Adrenal gland (tissue), 12 donors: ENCODE results near the gene DEK. TPM values are rescaled to one million over a fixed set of nuclear protein-coding genes. Genes with fewer than 3 reads are reported as not detected.
A peak's percentile ranks its signal among the peaks of the same experiment; 100 is the strongest.

Experiments used
- DNase-seq, 7 donors: peaks; one replicate each; pipeline ENCODE4 v3.0.0-alpha.2; 2019 to 2020
- H3K27ac ChIP-seq, 5 donors: fragments of 200-600 bp; sonication (generic) in 4 of 5; 1 replicate in 3 of 5; 2 replicates in 2 of 5; pipeline versions ENCODE4 v1.5.1 to v1.8.0; 2016 to 2020; ENCODE audit warnings: mild to moderate bottlenecking in 1 of 5
- H3K27me3 ChIP-seq: fragments of 200-600 bp; 2 replicates; pipeline ENCODE4 v1.8.0; 2021
- H3K36me3 ChIP-seq, 2 donors: fragments of 200-600 bp; replicated peaks in 1 of 2; 1 replicate in 1 of 2; 2 replicates in 1 of 2; pipeline versions ENCODE4 v1.5.1 to v1.8.0; 2018 to 2022
- H3K4me1 ChIP-seq, 2 donors: fragments of 200-600 bp; replicated peaks in 1 of 2; 1 replicate in 1 of 2; 2 replicates in 1 of 2; pipeline versions ENCODE4 v1.5.1 to v1.8.0; 2018 to 2021
- H3K4me3 ChIP-seq, 4 donors: fragments of 200-600 bp; sonication (generic) in 3 of 4; one replicate each; pipeline ENCODE4 v1.5.1; 2016 to 2018
- H3K9me3 ChIP-seq, 3 donors: fragments of 200-600 bp; sonication (generic) in 1 of 3; replicated peaks in 1 of 3; 1 replicate in 2 of 3; 2 replicates in 1 of 3; pipeline versions ENCODE4 v1.5.1 to v1.8.0; 2016 to 2021
- POLR2A ChIP-seq, 2 donors: fragments of 450-650 bp; IDR thresholded peaks; one replicate each; pipeline ENCODE4 v1.6.1; 2017; ENCODE audit warnings: antibody characterized with exemption in 2 of 2, mild to moderate bottlenecking in 2 of 2, moderate library complexity in 1 of 2
- WGBS, 4 donors: extraction: QIAGEN DNeasy Blood & Tissue Kit in 2 of 4; methylation state at CpG; one replicate each; pipeline versions ENCODE4 v1.1.5 to v1.1.7; 2013 to 2017; 5-methylcytosine and 5-hydroxymethylcytosine counted together
- intact Hi-C, 2 donors: fragments of 100-400 bp; cut with DNase I; formaldehyde crosslinking; loops; one replicate each; pipeline versions ENCODE4 v1.14.1 to v1.15.0; 2022 to 2023
- polyA plus RNA-seq, 3 donors: library from polyadenylated mRNA; stranded (reverse); fragments of 200-250 nt in 2 of 3; fragments of 350-450 nt in 1 of 3; fragmentation: Illumina TruSeq in 1 of 3; extraction: RNeasy Lipid Tissue Mini Kit (QIAGEN cat#74804) in 1 of 3; gene quantifications; one replicate each; pipeline ENCODE4 v1.2.3, GENCODE V29; 2013 to 2014
- total RNA-seq, 9 donors: library from RNA; depleted of rRNA in 4 of 9; stranded (reverse); fragments of >200 nt in 4 of 9; fragments of 120-200 nt in 1 of 9; fragmentation: NEBNext Ultra II Directional in 1 of 9; extraction: Animal tissue kit (Norgen Biotek cat#: 25700) in 1 of 9; gene quantifications; one replicate each; pipeline versions ENCODE4 v1.1.0 to v1.2.4, GENCODE V29; 2013 to 2023
- TF ChIP-seq, protein P1 (sequence below), 6 experiments: fragments of 450-650 bp in 4 of 6; fragments of 200-600 bp in 2 of 6; sonication (generic) in 1 of 6; IDR thresholded peaks; 1 replicate in 5 of 6; 2 replicates in 1 of 6; pipeline versions ENCODE4 v1.5.1 to v1.8.0; 2016 to 2021; ENCODE audit warnings: antibody characterized with exemption in 6 of 6, mild to moderate bottlenecking in 2 of 6, moderate library complexity in 1 of 6
- donor health status: healthy with polysubstance abuse.
- donor health status: Bipolar disorder and iron deficiency.
- donor health status: DM: yes; HTN: yes; CAD: no.
- donor health status: DM: no; HTN: no; CAD: no.
- donor health status: DM: no; HTN: no; CAD: no.
- donor health status: DM: yes; HTN: yes; CAD: no.

Gene DEK
- total and polyA plus RNA-seq, 12 donors, result 15.7 to 103 (median 61.3) TPM

DNA sequence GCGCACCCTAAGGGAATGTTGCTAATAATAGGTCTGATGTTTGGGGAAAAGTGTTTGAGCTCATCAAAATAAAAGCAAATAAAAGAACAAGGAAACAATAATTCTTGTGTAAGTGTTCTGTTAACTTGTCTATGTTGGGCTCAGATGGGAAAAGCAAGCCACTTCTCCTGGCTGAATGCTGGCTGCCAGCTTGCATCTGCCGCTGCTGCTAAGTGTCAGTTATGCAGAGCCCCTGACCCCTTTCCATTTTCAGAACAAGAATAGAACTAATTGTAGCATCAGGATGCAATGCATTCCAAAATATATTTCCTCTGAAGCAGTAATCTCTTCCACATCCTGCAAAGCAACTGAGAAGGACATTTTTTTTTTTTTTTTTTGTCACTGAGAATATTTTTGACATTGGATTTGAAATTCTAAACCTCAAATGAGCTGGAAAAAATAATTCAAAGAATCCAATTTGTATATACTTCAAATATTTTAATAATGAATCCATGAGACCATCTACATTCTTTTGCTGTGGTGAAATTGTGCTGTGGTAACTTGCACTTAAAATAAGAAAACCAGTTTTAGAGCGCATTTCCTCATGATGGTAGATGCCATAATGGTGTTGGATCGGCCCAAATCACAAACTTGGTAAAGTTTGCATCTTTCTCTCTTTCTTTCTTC lies 43.9 kb upstream of the DEK start:
- Histone ChIP-seq H3K4me3 (no peak overlapping the region), H3K27me3 (no peaks in the 10 kb centered on the region), H3K9me3 (no peaks in the 10 kb centered on the region), H3K27ac (no peak overlapping the region), H3K4me1 (no peaks in the 10 kb centered on the region), H3K36me3 (no peaks in the 10 kb centered on the region)
- TF ChIP-seq POLR2A (IDR thresholded peaks at IDR 0.05), result no peak
- TF ChIP-seq, protein P1, sequence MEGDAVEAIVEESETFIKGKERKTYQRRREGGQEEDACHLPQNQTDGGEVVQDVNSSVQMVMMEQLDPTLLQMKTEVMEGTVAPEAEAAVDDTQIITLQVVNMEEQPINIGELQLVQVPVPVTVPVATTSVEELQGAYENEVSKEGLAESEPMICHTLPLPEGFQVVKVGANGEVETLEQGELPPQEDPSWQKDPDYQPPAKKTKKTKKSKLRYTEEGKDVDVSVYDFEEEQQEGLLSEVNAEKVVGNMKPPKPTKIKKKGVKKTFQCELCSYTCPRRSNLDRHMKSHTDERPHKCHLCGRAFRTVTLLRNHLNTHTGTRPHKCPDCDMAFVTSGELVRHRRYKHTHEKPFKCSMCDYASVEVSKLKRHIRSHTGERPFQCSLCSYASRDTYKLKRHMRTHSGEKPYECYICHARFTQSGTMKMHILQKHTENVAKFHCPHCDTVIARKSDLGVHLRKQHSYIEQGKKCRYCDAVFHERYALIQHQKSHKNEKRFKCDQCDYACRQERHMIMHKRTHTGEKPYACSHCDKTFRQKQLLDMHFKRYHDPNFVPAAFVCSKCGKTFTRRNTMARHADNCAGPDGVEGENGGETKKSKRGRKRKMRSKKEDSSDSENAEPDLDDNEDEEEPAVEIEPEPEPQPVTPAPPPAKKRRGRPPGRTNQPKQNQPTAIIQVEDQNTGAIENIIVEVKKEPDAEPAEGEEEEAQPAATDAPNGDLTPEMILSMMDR (IDR thresholded peaks at IDR 0.05), result no peak
- 72 to 86% (median 76%) methylated on average over 4 of the region's 4 CpGs for WGBS, 4 donors
- no peak for DNase-seq
- intact Hi-C loops, result no loop called here

DNA sequence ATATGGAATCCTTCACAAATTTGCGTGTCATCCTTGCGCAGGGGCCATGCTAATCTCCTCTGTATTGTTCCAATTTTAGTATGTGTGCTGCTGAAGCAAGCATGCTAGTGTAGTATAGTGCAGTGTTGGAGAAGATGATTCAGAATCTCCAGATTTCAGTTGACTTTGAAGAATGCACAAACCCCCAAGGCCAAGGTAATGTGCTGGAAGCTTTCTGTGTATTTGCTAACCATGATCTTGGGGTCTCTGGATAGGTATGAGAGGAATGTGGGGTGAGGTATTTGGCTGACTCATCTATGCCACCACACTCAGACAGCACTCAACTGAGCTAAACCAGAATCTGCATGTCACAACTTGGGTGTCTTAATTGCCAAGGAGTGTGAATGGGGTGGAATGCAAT lies 42.6 kb upstream of the DEK start:
- no peaks in the 10 kb centered on the region for H3K27me3 ChIP-seq
- H3K27ac ChIP-seq, result no peak overlapping the region
- no peak for DNase-seq
- H3K4me1 ChIP-seq, result no peaks in the 10 kb centered on the region
- no peaks in the 10 kb centered on the region for H3K9me3 ChIP-seq
- 59 to 93% (median 87%) methylated on average over 2 of the region's 2 CpGs for WGBS, 4 donors
- no peaks in the 10 kb centered on the region for H3K36me3 ChIP-seq
- intact Hi-C loops, result no loop called here
- no peak for TF ChIP-seq POLR2A (IDR thresholded peaks at IDR 0.05)
- TF ChIP-seq, protein P1 (IDR thresholded peaks at IDR 0.05), result no peak
- H3K4me3 ChIP-seq, result no peak overlapping the region

DNA sequence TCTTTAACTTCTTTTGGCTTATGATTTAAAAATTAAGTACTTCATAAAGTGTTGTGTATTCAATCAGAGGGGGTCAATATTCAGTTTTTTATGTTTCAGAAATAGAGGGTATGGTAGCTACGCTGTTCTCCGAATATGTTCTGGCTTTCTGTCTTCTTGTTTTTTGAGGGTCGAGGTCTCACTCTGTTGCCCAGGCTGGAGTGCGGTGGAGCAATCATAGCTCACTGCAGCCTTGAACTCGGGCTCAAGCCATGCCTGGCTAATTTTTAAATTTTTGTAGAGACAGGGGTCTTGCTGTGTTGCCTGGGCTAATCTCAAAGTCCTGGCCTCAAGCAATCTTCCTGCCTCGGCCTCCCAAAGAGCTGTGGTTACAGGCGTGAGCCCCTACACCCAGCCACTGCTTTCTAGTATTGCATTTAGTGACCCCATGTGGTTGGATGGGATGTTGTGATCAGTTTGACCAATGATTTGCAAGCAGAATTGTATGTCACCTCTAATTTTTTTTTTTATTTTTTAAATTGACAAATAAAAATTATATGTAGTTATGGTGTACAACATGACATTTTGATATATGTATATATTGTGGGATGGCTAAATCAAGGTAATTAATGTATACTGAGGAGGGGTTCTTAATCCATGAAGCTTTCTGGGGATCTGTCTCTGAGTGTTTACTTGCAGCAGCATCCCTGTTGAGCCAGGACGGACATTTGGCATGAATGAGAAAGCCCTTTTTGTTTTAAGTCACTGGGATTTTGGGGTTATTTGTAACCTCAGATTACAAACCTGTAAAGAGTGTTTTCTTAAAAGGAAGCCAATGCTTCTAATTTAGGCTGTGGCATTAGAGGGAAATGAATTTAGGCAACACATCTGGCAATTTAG lies 38.5 kb upstream of the DEK start:
- Histone ChIP-seq H3K4me1 (no peaks in the 10 kb centered on the region), H3K9me3 (no peaks in the 10 kb centered on the region), H3K27ac (no peak overlapping the region), H3K4me3 (no peak overlapping the region), H3K36me3 (no peaks in the 10 kb centered on the region), H3K27me3 (no peaks in the 10 kb centered on the region)
- TF ChIP-seq, protein P1 (IDR thresholded peaks at IDR 0.05), result peak in 1 of 6 experiments; percentile 12
- no peak for TF ChIP-seq POLR2A (IDR thresholded peaks at IDR 0.05)
- intact Hi-C loops, result no loop called here
- peak in 1 of 7 donors; percentile 7 for DNase-seq
- WGBS, 4 donors, result 78 to 84% (median 80%) methylated on average over 8 of the region's 8 CpGs

DNA sequence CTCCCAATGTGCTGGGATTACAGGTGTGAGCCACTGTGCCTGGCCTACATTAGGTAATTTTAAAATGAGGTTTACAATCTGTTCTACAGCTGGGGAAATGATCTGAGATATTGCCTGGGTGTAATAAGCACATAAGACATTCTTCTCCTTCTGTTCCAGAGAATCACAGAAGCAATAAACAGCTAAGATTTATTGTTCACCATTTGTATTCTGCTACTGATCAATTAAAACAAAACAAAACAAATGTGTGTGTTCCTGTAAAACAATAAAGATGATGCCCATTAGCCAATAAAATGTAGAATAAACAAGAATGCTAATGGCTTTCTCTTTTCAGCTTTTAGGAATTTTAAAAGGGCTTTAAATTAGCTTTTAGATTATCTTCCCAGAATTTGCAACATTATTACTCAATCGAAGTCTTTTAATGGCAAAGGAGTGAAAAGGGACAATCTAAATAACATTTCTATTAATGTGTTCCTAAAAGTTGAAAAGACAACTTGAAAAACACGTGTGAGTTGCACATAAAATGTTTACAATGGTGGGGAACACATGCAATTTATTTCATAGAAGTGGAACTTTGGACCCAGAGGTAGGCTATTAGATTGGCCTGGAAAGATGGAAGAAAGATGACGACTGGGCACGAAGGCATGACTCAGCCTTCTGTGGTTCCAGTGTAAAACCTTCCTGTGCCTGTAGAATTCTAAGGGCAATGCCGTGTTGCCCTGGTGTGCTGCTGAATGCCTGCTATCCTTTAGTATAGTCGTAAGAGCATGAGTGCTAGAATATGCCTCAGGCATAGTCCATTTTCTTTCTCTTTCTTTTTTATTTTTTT lies 29.0 kb upstream of the DEK start:
- no peak overlapping the region for H3K27ac ChIP-seq
- H3K36me3 ChIP-seq, result no peaks in the 10 kb centered on the region
- H3K9me3 ChIP-seq, result no peaks in the 10 kb centered on the region
- intact Hi-C loops, result no loop called here
- no peaks in the 10 kb centered on the region for H3K4me1 ChIP-seq
- no peak for DNase-seq
- no peak overlapping the region for H3K4me3 ChIP-seq
- TF ChIP-seq POLR2A (IDR thresholded peaks at IDR 0.05), result no peak
- TF ChIP-seq, protein P1 (IDR thresholded peaks at IDR 0.05), result no peak
- 52 to 62% (median 57%) methylated on average over 6 of the region's 6 CpGs for WGBS, 4 donors
- H3K27me3 ChIP-seq, result no peaks in the 10 kb centered on the region
